ENCODE measurements around the gene SUV39H2.

DNA sequence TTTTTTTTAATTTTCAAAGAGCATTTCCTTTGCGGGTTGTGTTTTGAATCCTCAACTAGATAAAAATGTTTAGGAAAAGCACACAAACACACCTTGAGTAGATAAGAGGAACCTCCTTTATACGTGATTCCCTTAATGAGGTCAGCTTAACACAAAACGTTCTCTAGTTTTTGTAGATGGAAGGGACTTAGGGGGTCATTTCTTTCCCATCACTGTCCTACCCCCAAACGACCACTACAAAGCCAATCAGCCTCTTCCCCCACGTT lies 1.2 kb downstream of the SUV39H2 start:
- TF ChIP-seq, protein P1, sequence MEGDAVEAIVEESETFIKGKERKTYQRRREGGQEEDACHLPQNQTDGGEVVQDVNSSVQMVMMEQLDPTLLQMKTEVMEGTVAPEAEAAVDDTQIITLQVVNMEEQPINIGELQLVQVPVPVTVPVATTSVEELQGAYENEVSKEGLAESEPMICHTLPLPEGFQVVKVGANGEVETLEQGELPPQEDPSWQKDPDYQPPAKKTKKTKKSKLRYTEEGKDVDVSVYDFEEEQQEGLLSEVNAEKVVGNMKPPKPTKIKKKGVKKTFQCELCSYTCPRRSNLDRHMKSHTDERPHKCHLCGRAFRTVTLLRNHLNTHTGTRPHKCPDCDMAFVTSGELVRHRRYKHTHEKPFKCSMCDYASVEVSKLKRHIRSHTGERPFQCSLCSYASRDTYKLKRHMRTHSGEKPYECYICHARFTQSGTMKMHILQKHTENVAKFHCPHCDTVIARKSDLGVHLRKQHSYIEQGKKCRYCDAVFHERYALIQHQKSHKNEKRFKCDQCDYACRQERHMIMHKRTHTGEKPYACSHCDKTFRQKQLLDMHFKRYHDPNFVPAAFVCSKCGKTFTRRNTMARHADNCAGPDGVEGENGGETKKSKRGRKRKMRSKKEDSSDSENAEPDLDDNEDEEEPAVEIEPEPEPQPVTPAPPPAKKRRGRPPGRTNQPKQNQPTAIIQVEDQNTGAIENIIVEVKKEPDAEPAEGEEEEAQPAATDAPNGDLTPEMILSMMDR (IDR thresholded peaks at IDR 0.05): no peak
- TF ChIP-seq POLR2A (IDR thresholded peaks at IDR 0.05): no peak
